Measurements from ENCODE around the gene CEPT1.

The CEPT1 gene

GRCh38 chr1:111139324-111139955 lies 583 bp upstream of the CEPT1 start:
- H3K4me2 ChIP-seq (ENCODE audit: low read length), result peak overlapping the region; percentile 55
- H3K27me3 ChIP-seq (ENCODE audit: control insufficient read depth, insufficient read depth, low read length), result no peaks in the 10 kb centered on the region
- TF ChIP-seq CTCF (IDR thresholded peaks at IDR 0.05), result no peak
- H3K9me3 ChIP-seq (ENCODE audit: control insufficient read depth, low read length), result no peaks in the 10 kb centered on the region
- H3K9ac ChIP-seq, result peak overlapping the region; percentile 53
- peaks cover 7% of the 10 kb centered on the region for H3K79me2 ChIP-seq
- H3K4me1 ChIP-seq, result no peaks in the 10 kb centered on the region
- H3K4me3 ChIP-seq (ENCODE audit: low read depth, low read length), result peak overlapping the region; percentile 72
- H2AFZ ChIP-seq, result peak overlapping the region; percentile 89
- H3K27ac ChIP-seq, result peak overlapping the region; percentile 73
- no peaks in the 10 kb centered on the region for H3K36me3 ChIP-seq (ENCODE audit: control insufficient read depth, insufficient read depth, low read length)

DNA sequence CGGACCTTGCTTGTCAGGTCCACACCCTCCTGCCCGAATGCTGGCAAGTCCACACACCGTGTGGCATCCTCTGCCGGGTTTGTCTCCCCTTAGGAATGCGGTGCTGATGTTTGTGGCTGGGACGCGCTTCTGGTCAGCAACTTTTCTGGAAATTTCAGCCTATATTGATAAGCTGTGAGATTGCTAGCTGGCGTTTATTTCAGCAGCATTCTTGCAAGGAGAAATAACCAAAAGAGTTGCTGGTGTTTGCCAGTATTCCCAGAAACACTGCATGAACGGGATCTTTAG lies 601 bp downstream of the CEPT1 start:
- H3K9me3 ChIP-seq (ENCODE audit: control insufficient read depth, low read length), result no peaks in the 10 kb centered on the region
- H3K27me3 ChIP-seq (ENCODE audit: control insufficient read depth, insufficient read depth, low read length), result no peaks in the 10 kb centered on the region
- no peaks in the 10 kb centered on the region for H3K4me1 ChIP-seq
- H3K27ac ChIP-seq, result peak overlapping the region; percentile 73
- peak overlapping the region; percentile 89 for H2AFZ ChIP-seq
- no peak for TF ChIP-seq CTCF (IDR thresholded peaks at IDR 0.05)
- peaks cover 11% of the 10 kb centered on the region for H3K79me2 ChIP-seq
- no peaks in the 10 kb centered on the region for H3K36me3 ChIP-seq (ENCODE audit: control insufficient read depth, insufficient read depth, low read length)
- peak overlapping the region; percentile 55 for H3K4me2 ChIP-seq (ENCODE audit: low read length)
- H3K4me3 ChIP-seq (ENCODE audit: low read depth, low read length), result peak overlapping the region; percentile 72
- no peak overlapping the region for H3K9ac ChIP-seq

- Histone ChIP-seq H3K9ac (no peak overlapping the region), H3K4me1 (no peaks in the 10 kb centered on the region)
These were observed 1.5 kb downstream of the CEPT1 start for GRCh38 chr1:111141245-111142220.

DNA sequence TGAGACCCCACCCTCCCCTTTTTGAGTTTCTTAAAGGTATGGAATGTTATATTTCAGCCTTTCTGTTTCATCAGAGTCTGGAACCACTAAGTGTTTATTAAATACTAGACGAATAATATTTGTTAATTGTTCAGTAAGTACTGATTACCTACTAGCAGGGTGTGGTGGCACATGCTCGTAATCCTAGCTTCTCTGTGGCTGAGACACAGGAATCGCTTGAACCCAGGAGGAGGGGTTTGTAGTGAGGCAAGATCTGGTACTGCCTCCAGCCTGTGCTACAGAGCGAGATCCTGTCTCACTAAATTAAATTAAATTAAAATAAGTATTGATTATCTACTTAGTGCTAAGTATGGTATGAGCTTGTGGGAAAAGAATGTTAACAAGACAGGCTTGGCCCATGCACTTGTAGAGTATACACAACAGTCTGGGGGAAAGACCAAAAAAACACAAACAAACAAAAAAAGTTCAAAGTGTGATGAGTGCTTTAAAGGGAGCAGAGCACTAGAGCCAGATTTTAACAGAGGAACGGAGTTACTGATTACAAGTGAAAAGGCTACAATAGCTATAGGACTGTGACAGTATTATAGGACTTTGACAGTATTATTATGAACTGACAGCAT lies 2.4 kb downstream of the CEPT1 start:
- TF ChIP-seq CTCF (IDR thresholded peaks at IDR 0.05), result no peak
- Histone ChIP-seq H3K4me3 (ENCODE audit: low read depth, low read length) (no peak overlapping the region), H3K79me2 (peaks cover 11% of the 10 kb centered on the region), H2AFZ (no peak overlapping the region), H3K27me3 (ENCODE audit: control insufficient read depth, insufficient read depth, low read length) (no peaks in the 10 kb centered on the region), H3K9ac (no peak overlapping the region), H3K9me3 (ENCODE audit: control insufficient read depth, low read length) (no peaks in the 10 kb centered on the region), H3K27ac (no peak overlapping the region), H3K4me2 (ENCODE audit: low read length) (no peak overlapping the region), H3K4me1 (no peaks in the 10 kb centered on the region), H3K36me3 (ENCODE audit: control insufficient read depth, insufficient read depth, low read length) (no peaks in the 10 kb centered on the region)

More at GRCh38 chr1:111141245-111142220, 1.5 kb downstream of the CEPT1 start:
- no peaks in the 10 kb centered on the region for H3K36me3 ChIP-seq (ENCODE audit: control insufficient read depth, insufficient read depth, low read length)
- H3K4me3 ChIP-seq (ENCODE audit: low read depth, low read length), result peak overlapping the region; percentile 72
- H3K79me2 ChIP-seq, result peaks cover 11% of the 10 kb centered on the region
- H2AFZ ChIP-seq, result no peak overlapping the region
- no peaks in the 10 kb centered on the region for H3K9me3 ChIP-seq (ENCODE audit: control insufficient read depth, low read length)
- no peak for TF ChIP-seq CTCF (IDR thresholded peaks at IDR 0.05)
- H3K4me2 ChIP-seq (ENCODE audit: low read length), result peak overlapping the region; percentile 55
- H3K27me3 ChIP-seq (ENCODE audit: control insufficient read depth, insufficient read depth, low read length), result no peaks in the 10 kb centered on the region
- no peak overlapping the region for H3K27ac ChIP-seq
